Measurements from ENCODE around the gene ABCG1.

GRCh38 chr21:42314616-42315295 is 95.8 kb downstream of the ABCG1 start:
- TF ChIP-seq CTCF (IDR thresholded peaks at IDR 0.05; ENCODE audit: low read depth, low read length, missing input control) (no peak), MAX (IDR thresholded peaks at IDR 0.05) (no peak), RAD21 (IDR thresholded peaks at IDR 0.05) (no peak), RXRA (IDR thresholded peaks at IDR 0.05) (no peak), NR2F2 (IDR thresholded peaks at IDR 0.05) (no peak), JUND (IDR thresholded peaks at IDR 0.05) (no peak), FOXA1 (IDR thresholded peaks at IDR 0.05) (no peak), ATF3 (IDR thresholded peaks at IDR 0.05) (no peak), SP1 (IDR thresholded peaks at IDR 0.05) (no peak), FOXA2 (IDR thresholded peaks at IDR 0.05) (no peak)

Data from liver (tissue), 3 donors.